Tibial nerve (tissue), 4 donors: ENCODE data around the gene RAB30. TPM values are rescaled to one million over a fixed set of nuclear protein-coding genes. Genes with fewer than 3 reads are reported as not detected.

Experiments used
- DNase-seq, 2 donors: peaks; one replicate each; pipeline ENCODE4 v3.0.0-alpha.2; 2019; ENCODE audit warnings: low spot score in 2 of 2
- H3K27ac ChIP-seq, 4 donors: fragments of 200-600 bp; sonication (generic) in 3 of 4; one replicate each; pipeline ENCODE4 v1.5.1; 2017 to 2019; ENCODE audit warnings: mild to moderate bottlenecking in 1 of 4
- H3K27me3 ChIP-seq, 2 donors: fragments of 200-600 bp; sonication (generic) in 1 of 2; one replicate each; pipeline versions ENCODE4 v1.5.1 to v1.6.0; 2017 to 2019
- H3K36me3 ChIP-seq, 3 donors: fragments of 200-600 bp; sonication (generic); one replicate each; pipeline ENCODE4 v1.5.1; 2018 to 2019
- H3K4me1 ChIP-seq, 4 donors: fragments of 200-600 bp; sonication (generic) in 3 of 4; one replicate each; pipeline ENCODE4 v1.5.1; 2017 to 2019
- H3K4me3 ChIP-seq, 4 donors: fragments of 200-600 bp; sonication (generic) in 3 of 4; one replicate each; pipeline ENCODE4 v1.5.1; 2017 to 2019; ENCODE audit warnings: mild to moderate bottlenecking in 1 of 4, moderate library complexity in 1 of 4
- H3K9me3 ChIP-seq, 4 donors: fragments of 200-600 bp; sonication (generic) in 3 of 4; one replicate each; pipeline ENCODE4 v1.5.1; 2017 to 2019
- EP300 ChIP-seq, 2 donors: sonication (generic); formaldehyde crosslinking; IDR thresholded peaks; one replicate each; pipeline ENCODE4 v1.6.1; 2017; ENCODE audit warnings: antibody characterized with exemption in 2 of 2, mild to moderate bottlenecking in 1 of 2
- POLR2A ChIP-seq, 2 donors: fragments of 450-650 bp; IDR thresholded peaks; one replicate each; pipeline ENCODE4 v1.6.1; 2017; ENCODE audit warnings: antibody characterized with exemption in 2 of 2, mild to moderate bottlenecking in 2 of 2, moderate library complexity in 2 of 2
- WGBS, 2 donors: methylation state at CpG; one replicate each; pipeline ENCODE4 v1.1.5; 2018; 5-methylcytosine and 5-hydroxymethylcytosine counted together
- total RNA-seq, 4 donors: library from RNA; depleted of rRNA; stranded (reverse); fragments of >200 nt; gene quantifications; one replicate each; pipeline ENCODE4 v1.1.0, GENCODE V29; 2016
- TF ChIP-seq, protein P1 (sequence below), 5 experiments: fragments of 200-600 bp in 3 of 5; fragments of 450-650 bp in 2 of 5; sonication (generic) in 3 of 5; IDR thresholded peaks; one replicate each; pipeline ENCODE4 v1.5.1; 2016 to 2019; ENCODE audit warnings: antibody characterized with exemption in 5 of 5, mild to moderate bottlenecking in 3 of 5, moderate library complexity in 2 of 5

The RAB30 gene
- total RNA-seq, 4 donors from 2014 or later, result 19.8 to 50.4 (median 31.2) TPM

DNA sequence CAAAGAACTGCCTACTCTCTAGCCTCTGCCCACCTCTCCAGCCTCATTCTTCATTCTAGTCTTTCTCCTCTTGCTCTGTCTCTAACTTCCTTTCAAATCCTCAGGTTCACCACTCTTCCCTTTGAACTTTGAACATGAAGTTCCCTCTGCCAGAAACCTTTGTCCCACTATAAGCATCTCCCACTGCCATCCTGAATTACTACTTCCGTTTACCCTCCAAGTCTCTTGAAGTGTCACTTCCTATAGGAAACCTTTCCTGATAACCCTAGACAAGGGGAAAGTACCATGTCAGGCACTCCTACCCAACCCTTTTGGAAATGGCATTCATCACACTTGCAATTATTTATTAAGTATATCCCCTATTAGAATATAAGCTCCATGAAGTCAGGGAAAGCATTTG lies 3.1 kb downstream of the RAB30 start:
- peak overlapping the region in 2 of 4 donors; percentile 93 to 97 for H3K27ac ChIP-seq

DNA sequence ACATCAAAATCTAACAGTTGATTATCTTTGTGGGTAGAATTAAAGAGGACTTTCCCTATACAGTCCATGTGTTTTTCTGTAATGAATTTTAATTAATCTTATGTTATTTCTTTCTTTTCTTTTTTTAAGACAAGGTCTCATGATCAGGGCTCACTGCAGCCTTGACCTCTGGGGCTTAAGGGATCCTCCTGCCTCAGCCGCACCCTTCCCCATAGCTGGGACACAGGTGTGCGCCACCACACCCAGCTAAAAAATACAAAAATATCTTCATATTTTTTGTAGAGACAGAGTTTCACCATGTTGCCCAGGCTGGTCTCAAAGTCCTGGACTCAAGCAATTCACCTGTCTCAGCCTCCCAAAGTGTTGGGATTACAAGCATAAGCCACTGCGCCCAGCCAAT lies 7.7 kb downstream of the RAB30 start:
- H3K27me3 ChIP-seq, result no peaks in the 10 kb centered on the region
- no peak for TF ChIP-seq POLR2A (IDR thresholded peaks at IDR 0.05)
- TF ChIP-seq EP300 (IDR thresholded peaks at IDR 0.05), result no peak
- TF ChIP-seq, protein P1, sequence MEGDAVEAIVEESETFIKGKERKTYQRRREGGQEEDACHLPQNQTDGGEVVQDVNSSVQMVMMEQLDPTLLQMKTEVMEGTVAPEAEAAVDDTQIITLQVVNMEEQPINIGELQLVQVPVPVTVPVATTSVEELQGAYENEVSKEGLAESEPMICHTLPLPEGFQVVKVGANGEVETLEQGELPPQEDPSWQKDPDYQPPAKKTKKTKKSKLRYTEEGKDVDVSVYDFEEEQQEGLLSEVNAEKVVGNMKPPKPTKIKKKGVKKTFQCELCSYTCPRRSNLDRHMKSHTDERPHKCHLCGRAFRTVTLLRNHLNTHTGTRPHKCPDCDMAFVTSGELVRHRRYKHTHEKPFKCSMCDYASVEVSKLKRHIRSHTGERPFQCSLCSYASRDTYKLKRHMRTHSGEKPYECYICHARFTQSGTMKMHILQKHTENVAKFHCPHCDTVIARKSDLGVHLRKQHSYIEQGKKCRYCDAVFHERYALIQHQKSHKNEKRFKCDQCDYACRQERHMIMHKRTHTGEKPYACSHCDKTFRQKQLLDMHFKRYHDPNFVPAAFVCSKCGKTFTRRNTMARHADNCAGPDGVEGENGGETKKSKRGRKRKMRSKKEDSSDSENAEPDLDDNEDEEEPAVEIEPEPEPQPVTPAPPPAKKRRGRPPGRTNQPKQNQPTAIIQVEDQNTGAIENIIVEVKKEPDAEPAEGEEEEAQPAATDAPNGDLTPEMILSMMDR (IDR thresholded peaks at IDR 0.05), result no peak
- peak overlapping the region in 1 of 4 donors; percentile 8 for H3K4me3 ChIP-seq
- DNase-seq, result no peak
- WGBS, 2 donors, result 94 to 100% methylated on average over 3 of the region's 3 CpGs
- H3K4me1 ChIP-seq, result peaks cover 0 to 57% (median 9%) of the 10 kb centered on the region in 4 donors
- H3K36me3 ChIP-seq, result no peaks in the 10 kb centered on the region
- H3K9me3 ChIP-seq, result no peaks in the 10 kb centered on the region
- H3K27ac ChIP-seq, result peak overlapping the region in 2 of 4 donors; percentile 46 to 66

More for the DNA sequence above, 3.1 kb downstream of the RAB30 start:
- H3K4me3 ChIP-seq, result no peak overlapping the region
- DNase-seq, result no peak
- no peaks in the 10 kb centered on the region for H3K36me3 ChIP-seq
- H3K9me3 ChIP-seq, result no peaks in the 10 kb centered on the region
- H3K4me1 ChIP-seq, result peaks cover 0 to 65% (median 21%) of the 10 kb centered on the region in 4 donors
- 68 to 88% methylated on average over 1 of the region's 1 CpG for WGBS, 2 donors
- H3K27me3 ChIP-seq, result no peaks in the 10 kb centered on the region
- TF ChIP-seq EP300 (IDR thresholded peaks at IDR 0.05) (no peak), POLR2A (IDR thresholded peaks at IDR 0.05) (no peak)
- TF ChIP-seq, protein P1 (IDR thresholded peaks at IDR 0.05), result no peak

DNA sequence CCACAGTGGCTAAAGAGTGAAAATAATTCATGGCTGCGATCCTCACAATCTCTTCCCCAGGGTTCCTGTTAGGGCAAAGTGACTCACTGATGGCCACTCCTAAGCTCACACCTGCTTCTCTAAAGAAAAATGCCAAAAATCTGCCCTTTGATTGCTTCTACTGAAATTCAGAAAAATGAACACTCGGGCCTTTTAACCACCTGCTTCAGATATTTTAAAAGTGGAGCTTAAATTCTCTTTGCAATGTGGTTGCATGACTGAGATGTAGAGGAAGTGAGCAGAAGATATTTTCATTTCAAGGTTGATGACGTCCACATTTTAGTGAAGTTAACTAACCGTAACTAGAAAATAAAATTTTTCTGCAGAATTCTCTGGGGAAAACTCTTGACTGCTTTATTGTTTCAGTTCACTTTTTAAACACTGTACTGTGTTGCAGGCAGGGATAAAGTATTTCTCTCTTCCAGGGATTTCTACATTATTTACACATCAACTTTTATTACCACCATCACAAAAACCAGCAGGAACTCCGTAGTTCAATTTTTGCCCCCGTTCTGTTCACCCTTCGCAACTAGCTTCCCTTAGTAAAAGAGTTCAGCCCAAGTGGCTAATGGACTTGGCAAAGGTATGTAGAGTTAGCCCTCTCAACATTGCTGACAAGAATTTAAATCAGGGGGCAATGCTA lies 8.5 kb downstream of the RAB30 start:
- Histone ChIP-seq H3K4me1 (peaks cover 0 to 49% (median 4%) of the 10 kb centered on the region in 4 donors), H3K9me3 (no peaks in the 10 kb centered on the region), H3K27ac (peak overlapping the region in 3 of 4 donors; percentile 46 to 78 (median 66)), H3K4me3 (peak overlapping the region in 2 of 4 donors; percentile 8 to 24), H3K36me3 (no peaks in the 10 kb centered on the region), H3K27me3 (no peaks in the 10 kb centered on the region)
- TF ChIP-seq, protein P1 (IDR thresholded peaks at IDR 0.05), result no peak
- no peak for TF ChIP-seq EP300 (IDR thresholded peaks at IDR 0.05)
- DNase-seq, result no peak
- 32 to 35% methylated on average over 7 of the region's 7 CpGs for WGBS, 2 donors

- Histone ChIP-seq H3K27ac (peak overlapping the region in 1 of 4 donors; percentile 66), H3K27me3 (no peaks in the 10 kb centered on the region), H3K9me3 (no peaks in the 10 kb centered on the region), H3K4me1 (peaks cover 0 to 41% (median 4%) of the 10 kb centered on the region in 4 donors), H3K36me3 (no peaks in the 10 kb centered on the region), H3K4me3 (no peak overlapping the region)
- no peak for DNase-seq
- WGBS, 2 donors, result 82 to 84% methylated on average over 4 of the region's 4 CpGs
- TF ChIP-seq POLR2A (IDR thresholded peaks at IDR 0.05) (no peak), EP300 (IDR thresholded peaks at IDR 0.05) (no peak)
- TF ChIP-seq, protein P1 (IDR thresholded peaks at IDR 0.05), result no peak
These were observed 9.8 kb downstream of the RAB30 start for GRCh38 chr11:83061883-83062282.

DNA sequence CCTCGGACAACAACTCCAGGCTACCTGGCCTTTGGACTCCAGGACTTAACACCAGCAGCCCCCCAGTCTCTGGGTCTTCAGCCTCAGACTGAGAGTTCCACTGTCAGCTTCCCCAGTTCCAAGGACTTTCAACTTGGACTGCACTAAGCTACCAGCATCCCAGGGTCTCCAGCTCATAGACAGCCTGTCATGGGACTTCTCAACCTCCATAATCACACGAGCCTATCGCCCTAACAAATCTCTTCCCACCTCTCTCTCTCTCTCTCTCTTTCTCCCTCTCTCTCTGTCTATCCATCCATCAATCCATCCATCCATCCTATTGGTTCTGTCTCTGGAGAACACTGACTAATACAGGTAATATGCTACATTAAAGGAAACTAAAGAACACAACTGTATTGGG lies 10.7 kb downstream of the RAB30 start:
- no peak for DNase-seq
- Histone ChIP-seq H3K27ac (no peak overlapping the region), H3K4me1 (peaks cover 0 to 42% (median 4%) of the 10 kb centered on the region in 4 donors), H3K27me3 (no peaks in the 10 kb centered on the region), H3K4me3 (no peak overlapping the region), H3K36me3 (no peaks in the 10 kb centered on the region), H3K9me3 (no peaks in the 10 kb centered on the region)
- TF ChIP-seq EP300 (IDR thresholded peaks at IDR 0.05), result no peak
- TF ChIP-seq, protein P1 (IDR thresholded peaks at IDR 0.05), result no peak
- no peak for TF ChIP-seq POLR2A (IDR thresholded peaks at IDR 0.05)
- 94 to 97% methylated on average over 3 of the region's 3 CpGs for WGBS, 2 donors
